Measurements from ENCODE around the gene OR10AD1.

DNA sequence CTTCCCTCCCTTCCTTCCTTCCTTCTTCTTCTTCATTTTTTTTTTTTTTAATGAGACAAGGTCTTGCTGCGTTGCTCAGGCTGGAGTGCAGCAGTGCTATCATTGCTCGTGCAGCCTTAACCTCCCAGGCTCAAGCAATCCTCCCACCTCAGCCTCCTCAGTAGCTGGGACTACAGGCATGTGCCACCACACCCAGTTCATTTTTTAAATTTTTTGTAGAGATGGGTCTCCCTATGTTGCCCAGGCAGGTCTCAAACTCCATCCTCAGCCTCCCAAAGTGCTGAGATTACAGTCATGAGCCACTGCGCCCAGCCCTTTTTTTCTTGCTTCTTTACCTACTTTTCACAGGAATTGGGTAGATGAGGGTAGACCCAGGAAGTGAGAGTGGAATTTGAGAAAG is 1.6 kb downstream of the OR10AD1 start:
- TF ChIP-seq CTCF (IDR thresholded peaks at IDR 0.05), result no peak
- TF ChIP-seq POLR2A (IDR thresholded peaks at IDR 0.05), result no peak

All from testis (tissue), 2 donors.